Stimulated activated CD4-positive, alpha-beta T cell treated with anti-CD3 and anti-CD28 coated beads, Interleukin-1b, Interleukin-23, amount 100 ng/mL, for 1 hour (primary cell): ENCODE results near the gene TMEM191B.
"Not testable (repeated sequence)": the region's sequence is repeated elsewhere in the genome, so short reads cannot be mapped to it uniquely, and the experiment has no call there.

Experiments used
- DNase-seq, 2 donors: peaks; one replicate each; pipeline ENCODE4 v3.0.0-alpha.2; 2020; ENCODE audit warnings: low read depth in 2 of 2

Gene TMEM191B

GRCh38 chr22:18527752-18528596 lies at the start of gene TMEM191B:
TSS of gene TMEM191B (plus strand) at chr22:18527802. CDS start at chr22:18527981, 179 bp downstream.
- not testable (repeated sequence) for DNase-seq

DNA sequence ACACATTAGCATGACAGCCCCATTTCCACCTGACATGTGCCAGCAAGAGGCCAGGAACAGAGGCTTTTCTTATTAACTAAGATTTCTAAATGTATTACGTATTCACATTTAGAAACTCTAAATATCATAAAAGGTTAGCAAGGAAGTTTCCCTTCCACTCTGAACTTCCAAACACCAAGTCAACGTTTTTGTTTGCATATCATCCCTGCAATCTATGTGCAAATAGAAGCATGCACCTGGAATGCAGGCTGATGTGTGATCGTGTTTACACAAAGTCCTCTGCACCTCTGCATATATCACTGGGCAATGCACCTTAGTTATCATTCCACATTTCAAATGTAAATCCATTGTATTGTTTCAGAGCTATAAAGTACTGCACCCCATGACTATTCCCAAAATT lies 31.4 kb upstream of the TMEM191B start:
- not testable (repeated sequence) for DNase-seq

DNA sequence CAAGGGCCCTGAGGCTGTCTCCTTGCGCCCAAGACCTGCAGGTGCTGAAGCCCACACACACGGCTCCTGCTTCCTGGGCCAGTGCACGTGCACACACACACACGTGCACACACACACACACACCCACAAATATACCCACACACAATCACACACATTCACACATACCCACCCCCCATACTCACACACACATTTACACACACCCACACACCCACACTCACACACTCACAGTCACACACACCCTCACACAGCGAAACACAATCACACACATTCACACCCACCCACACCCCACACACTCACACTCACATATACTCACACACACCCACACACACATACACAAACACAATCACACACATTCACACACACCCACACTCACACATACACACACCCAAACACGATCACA lies 16.3 kb upstream of the TMEM191B start:
- DNase-seq = not testable (repeated sequence)

DNA sequence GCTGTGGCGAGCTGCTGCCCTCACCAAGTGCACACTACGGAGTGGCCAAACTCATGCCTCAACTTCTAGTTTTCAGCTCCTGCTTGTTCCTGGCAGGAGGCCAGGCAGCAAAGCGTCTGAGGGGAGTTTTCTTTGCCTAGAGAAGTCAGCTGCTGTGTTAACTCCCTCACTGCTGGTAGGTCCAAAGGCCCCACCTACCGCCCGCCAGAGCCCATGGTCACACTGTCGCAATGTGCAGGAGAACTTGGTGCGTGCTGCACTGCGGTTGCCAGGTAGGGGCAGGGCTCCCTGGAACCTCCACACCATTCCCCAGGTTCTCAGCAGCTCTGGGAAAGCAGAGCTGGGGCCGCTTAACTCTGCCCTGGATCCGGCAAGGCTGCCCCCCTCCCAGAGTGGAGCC lies 15.2 kb upstream of the TMEM191B start:
- not testable (repeated sequence) for DNase-seq

- DNase-seq = not testable (repeated sequence)
Measured at GRCh38 chr22:18513454-18513853, 14.1 kb upstream of the TMEM191B start.

- DNase-seq = not testable (repeated sequence)
Measured at GRCh38 chr22:18518061-18518460, 9.5 kb upstream of the TMEM191B start, which contains the start of gene GGTLC3. TSS of gene GGTLC3 (minus strand) at chr22:18518161. CDS start at chr22:18517897, 264 bp downstream.

GRCh38 chr22:18522762-18523161 lies 4.8 kb upstream of the TMEM191B start:
- not testable (repeated sequence) for DNase-seq

- DNase-seq = not testable (repeated sequence)
Measured at GRCh38 chr22:18523328-18523727, 4.3 kb upstream of the TMEM191B start.

DNA sequence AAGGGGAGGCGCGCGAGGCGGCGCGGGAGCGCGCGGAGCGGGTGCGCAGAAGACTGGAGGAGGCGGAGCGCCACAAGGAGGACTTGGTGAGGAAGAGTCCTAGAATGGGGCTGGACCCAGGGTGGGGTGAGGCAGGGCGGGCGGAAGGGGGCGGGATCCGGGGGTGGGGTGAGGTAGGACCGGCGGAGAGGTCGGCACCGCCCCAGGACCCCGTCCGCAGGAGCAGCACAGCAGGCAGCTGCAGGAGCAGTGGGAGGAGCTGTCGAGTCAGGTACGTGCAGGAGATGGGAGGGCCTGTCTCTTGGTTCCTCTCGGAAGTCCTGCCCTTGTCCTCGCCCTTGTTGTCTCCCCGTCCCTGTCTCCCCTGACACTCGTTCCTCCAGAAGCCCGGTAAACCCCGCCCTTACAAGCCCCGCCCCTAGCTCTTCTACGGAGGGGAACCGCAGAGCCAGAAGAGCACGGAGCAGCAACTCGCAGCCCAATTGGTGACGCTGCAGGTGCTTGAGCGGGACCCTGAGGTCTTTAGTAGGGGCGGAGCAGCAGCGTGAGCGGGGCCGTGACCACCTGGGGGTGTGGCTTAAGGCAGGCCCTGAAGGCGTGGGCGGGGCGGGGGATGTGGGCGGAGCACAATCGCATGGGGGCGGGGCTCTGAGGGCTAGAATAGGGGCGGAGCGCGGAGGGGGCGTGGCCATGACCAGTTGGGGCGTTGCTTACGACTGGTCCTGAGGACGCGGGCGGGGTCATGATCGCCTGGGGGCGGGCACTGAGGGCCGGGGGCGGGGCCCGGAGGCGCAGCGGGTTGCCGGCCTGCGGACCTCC lies 1.2 kb downstream of the TMEM191B start:
- DNase-seq = peak; percentile 89 to 93

DNA sequence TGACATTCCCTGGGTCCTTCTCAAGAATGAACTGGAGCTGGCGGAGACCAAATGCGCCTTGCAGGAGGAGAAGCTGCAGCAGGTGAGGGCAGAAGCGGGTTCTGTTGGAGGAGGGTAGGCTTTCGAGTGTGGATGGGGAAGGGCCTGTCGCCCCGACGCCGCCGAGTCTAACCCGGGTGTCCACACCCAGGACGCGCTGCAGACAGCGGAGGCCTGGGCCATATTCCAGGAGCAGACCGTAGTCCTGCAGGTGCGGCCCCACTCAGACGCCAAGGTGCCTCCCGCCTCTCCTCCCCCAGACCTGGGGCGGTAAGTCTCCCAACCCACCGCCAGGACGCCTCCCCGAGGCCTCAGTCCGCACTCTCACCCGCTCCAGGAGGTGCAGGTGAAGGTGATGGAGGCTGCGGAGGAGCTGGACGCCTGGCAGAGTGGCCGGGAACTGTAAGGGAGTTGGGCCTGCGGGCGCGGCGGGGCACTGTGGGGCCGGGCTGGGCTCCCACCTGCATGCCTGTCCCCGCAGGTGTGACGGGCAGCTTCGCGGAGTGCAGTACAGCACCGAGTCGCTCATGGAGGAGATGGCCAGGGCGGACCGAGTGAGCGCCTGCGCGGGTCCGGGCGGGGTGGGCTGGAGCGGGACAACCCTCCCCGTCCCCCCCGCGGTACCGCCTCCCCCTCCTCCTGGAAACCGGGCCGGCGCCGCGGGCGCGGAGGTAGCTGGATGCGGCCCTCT lies 2.0 kb downstream of the TMEM191B start:
- not testable (repeated sequence) for DNase-seq

- not testable (repeated sequence) for DNase-seq
Measured at GRCh38 chr22:18533633-18534032, 6.0 kb downstream of the TMEM191B start.

GRCh38 chr22:18534315-18534714 lies 6.7 kb downstream of the TMEM191B start:
- not testable (repeated sequence) for DNase-seq

- DNase-seq = not testable (repeated sequence)
Measured at GRCh38 chr22:18539994-18540393, 12.4 kb downstream of the TMEM191B start.

- not testable (repeated sequence) for DNase-seq
Measured at GRCh38 chr22:18543400-18543799, 15.8 kb downstream of the TMEM191B start.

DNA sequence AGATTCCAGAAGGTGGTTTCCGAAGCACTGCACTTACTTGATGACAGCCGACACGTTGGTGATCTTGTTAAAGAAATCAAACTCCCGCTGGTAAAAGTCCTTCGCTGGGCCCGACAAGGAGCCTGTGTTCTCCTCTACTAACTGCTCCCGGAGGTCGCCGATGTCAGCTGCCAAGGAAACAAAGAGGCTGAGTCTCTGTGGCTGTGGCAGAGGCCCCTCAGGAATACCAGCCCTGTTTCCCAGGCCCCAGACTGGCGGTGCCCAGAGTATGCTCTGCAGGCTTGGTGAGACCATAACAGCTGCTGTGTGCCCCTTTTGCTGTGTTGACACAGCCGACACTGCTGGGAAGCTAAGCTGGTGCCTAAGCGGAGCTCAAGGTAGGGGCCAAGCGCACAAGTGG lies 17.0 kb downstream of the TMEM191B start:
- not testable (repeated sequence) for DNase-seq

- DNase-seq = not testable (repeated sequence)
Measured at GRCh38 chr22:18549458-18550179, 22.0 kb downstream of the TMEM191B start.

- not testable (repeated sequence) for DNase-seq
Measured at GRCh38 chr22:18551046-18551445, 23.4 kb downstream of the TMEM191B start.

GRCh38 chr22:18552839-18553597 lies 25.4 kb downstream of the TMEM191B start:
- DNase-seq = not testable (repeated sequence)

GRCh38 chr22:18554280-18555256 lies 27.0 kb downstream of the TMEM191B start:
- not testable (repeated sequence) for DNase-seq
